HG03064 (cell line): Measurements from ENCODE around the gene RNF113A.
"Not testable (repeated sequence)": the region's sequence is repeated elsewhere in the genome, so short reads cannot be mapped to it uniquely, and the experiment has no call there.

ENCODE experiments used
- ATAC-seq: cut with Tn5 transposase; IDR thresholded peaks from one replicate; pipeline ENCODE4 v1.9.1; 2021; ENCODE audit warnings: low read depth; ENCODE audit not compliant: unreplicated experiment

RNF113A gene

DNA sequence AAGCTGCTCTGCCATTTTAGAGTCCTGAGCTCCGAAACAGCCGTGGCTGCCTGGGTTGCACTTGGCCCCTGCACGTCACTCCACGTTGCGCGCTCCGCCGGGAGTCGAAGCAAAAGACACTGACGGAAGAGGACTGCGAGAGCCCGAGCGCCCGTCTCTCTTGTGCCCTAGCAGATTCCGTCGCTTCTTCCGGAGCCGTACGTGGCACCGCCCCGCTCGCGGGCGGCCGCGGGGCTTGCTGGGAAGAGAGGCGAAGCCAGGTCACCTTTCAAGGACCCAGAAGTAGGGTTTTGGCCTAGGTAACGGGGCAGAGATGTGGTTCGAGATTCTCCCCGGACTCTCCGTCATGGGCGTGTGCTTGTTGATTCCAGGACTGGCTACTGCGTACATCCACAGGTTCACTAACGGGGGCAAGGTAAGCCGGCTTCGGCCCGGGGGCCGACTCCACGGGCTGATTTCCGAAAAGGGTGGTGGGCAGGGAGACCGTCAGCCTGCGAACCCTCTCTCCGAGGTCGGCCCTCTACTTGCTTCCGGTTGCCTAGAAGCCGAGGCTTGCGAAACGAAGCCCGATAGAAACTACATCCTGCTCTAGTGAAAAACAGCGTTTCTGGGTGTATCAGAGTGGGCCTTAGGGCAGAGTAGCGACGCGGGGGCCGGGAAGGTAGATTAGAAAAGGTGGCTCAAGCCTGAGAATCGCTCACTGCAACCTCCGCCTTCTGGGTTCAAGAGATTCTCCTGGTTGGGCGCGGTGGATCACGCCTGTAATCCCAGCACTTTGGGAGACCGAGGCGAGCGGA lies at the start of gene RNF113A, which contains the start of gene NDUFA1:
TSS of gene RNF113A (minus strand) at position 135 of the 797 bp plus-strand sequence. CDS start at position 15, 120 bp downstream.
TSS of gene NDUFA1 (plus strand) at position 234 of the 797 bp plus-strand sequence. CDS start at position 314, 80 bp downstream.
- peak; percentile 86 for ATAC-seq

GRCh38 chrX:119919835-119920585 lies 48.5 kb upstream of the RNF113A start:
- no peak for ATAC-seq

DNA sequence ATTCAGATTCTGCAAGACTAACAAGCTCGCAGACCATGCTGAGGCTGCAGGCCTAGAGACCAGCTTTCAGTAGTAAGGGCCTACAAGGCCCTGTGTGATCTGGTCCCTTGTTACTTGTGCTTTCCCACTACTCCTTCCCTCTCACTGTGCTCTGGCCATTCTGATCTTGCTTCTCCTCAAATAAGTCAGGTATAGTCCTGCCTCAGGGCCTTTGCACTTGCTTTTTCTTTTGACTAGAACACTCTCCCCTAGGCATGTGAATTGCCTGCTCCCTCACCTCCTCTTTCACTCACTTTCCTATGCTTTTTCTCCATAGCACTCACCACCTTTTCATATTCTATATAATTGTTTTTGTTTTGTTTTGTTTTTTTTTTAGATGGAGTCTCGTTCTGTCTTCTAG lies 46.3 kb upstream of the RNF113A start:
- ATAC-seq, result no peak

GRCh38 chrX:119916310-119916709 lies 44.8 kb upstream of the RNF113A start:
- no peak for ATAC-seq

GRCh38 chrX:119900976-119901375 lies 29.4 kb upstream of the RNF113A start:
- ATAC-seq, result no peak

DNA sequence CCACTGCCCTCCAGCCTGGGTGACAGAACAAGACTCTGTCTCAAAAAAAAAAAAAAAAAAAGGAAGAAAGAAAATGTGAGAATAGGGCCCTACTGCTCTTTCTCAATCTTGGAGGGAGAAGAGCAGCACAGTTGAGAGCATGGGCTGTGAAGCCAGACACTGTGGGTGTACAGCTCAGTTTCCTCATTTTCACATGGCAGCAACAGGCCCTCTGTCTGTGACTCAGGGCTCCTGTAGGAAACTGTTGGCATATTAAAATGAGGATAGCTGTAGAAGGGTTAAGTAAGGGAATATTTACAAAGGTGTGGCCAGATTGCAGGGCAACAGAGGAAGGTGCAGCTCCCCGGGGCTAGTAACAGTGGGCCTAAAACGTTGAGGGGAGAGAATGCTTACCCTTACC lies 27.6 kb upstream of the RNF113A start:
- ATAC-seq, result no peak

DNA sequence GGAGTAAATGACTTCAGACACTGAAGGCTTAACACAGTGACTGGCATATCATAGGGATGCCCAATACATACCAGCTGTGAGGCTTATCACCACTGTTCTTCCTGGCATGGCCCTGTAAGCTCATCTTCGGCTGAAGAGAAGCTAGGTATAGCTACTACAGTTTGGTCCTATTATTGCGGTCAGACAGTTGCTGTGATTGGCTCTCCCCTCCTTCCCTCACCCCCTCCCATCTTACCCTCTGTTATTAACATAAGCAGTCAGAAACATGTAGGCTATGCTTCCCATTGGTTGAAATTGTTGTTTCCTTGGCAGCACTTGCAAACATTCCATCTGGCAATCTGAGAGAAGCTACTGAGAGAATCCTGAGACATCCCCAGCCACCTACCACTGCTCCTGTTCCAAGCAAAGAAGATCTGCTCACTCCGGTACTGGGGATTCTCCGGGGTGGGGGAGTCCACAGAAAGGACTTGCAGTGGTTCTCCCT lies 24.4 kb upstream of the RNF113A start, which contains the start of gene AKAP14:
TSS of gene AKAP14 (plus strand) at position 51 of the 484 bp plus-strand sequence. CDS start 7,331 bp downstream, outside the sequence.
- no peak for ATAC-seq

DNA sequence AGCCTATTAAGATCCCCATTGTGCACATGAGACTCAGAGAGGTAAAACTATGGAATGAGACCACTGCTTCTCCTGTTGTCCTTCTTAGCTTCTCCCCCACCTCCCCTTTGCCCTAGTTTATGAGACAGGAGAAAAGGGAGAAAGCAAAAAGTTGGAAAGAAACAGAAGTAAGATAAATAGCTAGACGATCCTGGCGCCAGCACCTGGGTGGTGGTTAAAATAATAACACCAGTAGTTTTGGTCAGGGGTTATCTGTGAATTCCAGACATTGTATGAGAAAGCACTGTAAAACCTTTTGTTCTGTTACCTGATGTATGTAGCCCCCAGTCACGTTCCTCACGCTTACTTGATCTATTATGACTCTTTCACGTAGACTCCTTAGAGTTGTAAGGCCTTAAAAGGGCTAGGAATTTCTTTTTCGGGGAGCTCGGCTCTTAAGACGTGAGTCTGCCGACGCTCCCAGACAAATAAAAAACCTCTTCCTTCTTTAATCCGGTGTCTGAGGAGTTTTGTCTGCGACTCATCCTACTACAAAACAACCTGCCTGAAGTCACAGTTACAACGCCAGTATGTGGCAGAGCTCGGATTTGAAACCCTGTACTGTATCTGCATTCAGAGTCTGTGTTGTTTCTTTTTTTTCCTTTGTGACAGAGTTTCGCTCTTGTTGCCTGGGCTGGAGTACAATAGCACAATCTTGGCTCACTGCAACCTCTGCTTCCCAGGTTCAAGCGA lies 20.6 kb upstream of the RNF113A start:
- ATAC-seq, result not testable (repeated sequence)

DNA sequence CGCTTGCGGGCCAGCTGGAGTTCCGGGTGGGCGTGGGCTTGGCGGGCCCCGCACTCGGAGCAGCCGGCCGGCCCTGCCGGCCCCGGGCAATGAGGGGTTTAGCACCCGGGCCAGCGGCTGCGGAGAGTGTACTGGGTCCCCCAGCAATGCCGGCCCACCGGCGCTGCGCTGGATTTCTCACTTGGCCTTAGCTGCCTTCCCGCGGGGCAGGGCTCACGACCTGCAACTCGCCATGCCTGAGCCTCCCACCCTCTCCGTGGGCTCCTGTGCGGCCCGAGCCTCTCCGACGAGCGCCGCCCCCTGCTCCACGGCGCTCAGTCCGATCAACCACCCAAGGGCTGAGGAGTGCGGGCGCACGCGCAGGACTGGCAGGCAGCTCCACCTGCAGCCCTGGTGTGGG lies 19.1 kb upstream of the RNF113A start:
- not testable (repeated sequence) for ATAC-seq

GRCh38 chrX:119887721-119888425 lies 16.3 kb upstream of the RNF113A start:
- ATAC-seq, result no peak

DNA sequence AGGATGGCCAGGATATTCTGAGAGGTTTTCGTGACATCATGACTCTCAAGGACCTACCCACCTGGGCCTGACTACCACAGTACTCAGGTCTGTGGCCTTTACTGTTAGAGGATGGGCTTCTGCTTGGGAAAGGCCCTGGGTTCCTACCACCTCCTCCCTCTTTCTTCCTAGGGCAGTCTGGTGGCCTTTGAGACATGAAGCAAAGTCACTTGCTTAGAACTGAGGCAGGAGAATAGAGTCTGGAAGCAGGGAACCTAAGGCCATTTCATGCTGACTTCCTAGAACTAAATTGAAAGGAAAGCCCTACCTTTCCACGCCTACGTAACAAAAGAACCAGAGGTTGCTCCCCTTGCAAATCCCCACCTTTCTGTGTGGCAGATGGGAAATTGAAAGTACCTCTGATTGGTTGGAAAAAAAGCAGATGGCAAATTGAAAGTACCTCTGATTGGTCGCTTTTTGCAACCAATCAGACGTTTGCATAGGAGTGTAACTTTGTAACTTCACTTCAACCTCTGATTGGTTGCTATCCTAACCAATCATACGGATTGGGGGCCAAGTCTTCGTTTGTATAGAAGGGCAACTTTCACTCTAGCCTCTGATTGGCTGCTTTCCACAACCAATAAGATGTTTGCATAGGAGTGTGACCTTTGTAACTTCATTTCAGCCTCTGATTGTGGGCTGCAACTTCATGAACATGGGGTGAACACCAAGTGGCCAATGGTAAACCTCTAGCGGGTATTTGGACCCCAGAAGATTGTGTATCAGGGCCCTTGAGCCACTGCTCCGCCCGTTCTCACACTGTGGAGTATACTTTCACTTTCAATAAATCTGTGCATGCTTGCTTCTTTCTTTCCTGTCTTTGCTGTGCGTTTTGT lies 14.3 kb upstream of the RNF113A start:
- no peak for ATAC-seq

- peak; percentile 73 for ATAC-seq
Measured at GRCh38 chrX:119880552-119881437, 9.3 kb upstream of the RNF113A start.

DNA sequence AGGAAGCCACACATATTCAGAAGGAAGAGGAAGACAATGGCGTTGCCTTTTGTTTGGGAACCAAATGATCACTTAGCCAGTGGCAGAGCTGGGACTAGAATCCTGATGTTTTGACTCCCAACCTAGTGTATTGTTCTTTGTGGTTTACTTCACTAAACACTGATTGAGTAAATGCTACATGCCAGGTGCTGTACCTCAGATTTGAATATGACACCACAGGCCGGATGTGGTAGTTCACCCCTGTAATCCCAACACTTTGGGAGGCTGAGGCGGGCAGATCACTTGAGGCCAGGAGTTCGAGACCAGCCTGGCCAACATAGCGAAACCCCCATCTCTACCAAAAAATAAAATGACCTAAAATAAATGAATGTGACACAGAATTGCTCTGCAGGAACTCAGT lies 8.5 kb upstream of the RNF113A start:
- no peak for ATAC-seq

DNA sequence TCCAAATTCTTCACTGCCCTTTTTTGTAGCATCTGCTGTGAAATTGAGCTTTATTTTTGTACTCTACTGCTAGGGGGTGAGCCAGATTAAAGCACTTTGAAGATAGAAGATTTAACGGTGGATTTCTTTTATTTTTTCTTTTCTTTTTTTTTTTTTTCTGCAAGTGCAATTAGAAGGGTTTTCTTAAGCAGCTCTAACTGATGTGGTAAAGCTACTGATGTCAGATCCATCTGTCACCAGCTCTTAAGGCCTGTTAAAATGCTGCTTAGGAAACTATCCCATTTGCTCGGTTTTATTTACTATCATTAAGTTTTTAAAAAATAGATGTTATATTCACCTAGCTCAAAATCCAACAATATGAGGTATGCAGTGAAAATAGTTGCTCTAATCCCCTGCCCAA lies 7.2 kb upstream of the RNF113A start:
- no peak for ATAC-seq

DNA sequence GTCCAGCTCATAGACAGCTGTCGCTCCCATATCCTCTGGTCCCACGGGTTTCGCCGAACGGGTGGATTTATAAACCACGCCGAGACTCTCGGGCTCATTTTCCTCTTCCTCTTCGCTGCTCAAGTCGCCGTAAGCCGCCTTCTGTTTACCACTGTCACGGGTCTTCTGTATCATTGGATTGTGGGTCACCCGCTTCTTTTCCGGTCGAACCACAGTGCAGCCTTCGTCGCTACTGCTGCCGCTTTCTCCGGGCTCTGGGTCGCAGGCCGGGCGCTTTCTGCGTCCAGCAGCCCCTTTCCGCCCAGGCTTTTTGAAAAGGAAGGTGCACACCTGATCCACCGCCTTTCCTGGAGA lies 311 bp downstream of the RNF113A start:
- ATAC-seq, result peak; percentile 39

- peak; percentile 12 for ATAC-seq
Measured at GRCh38 chrX:119870626-119871131, 854 bp downstream of the RNF113A start.

GRCh38 chrX:119853444-119853843 lies 18.1 kb downstream of the RNF113A start:
- ATAC-seq, result no peak
